NB4 (cell line): ENCODE results near the gene ITGA11.

Source experiments
- CTCF ChIP-seq: IDR thresholded peaks from one replicate; pipeline ENCODE4 v1.5.1; 2012; ENCODE audit warnings: low read depth, low read length
- MYC ChIP-seq: IDR thresholded peaks from 2 replicates; pipeline ENCODE4 v1.6.1; 2011; ENCODE audit warnings: low read depth, low read length
- POLR2A ChIP-seq: IDR thresholded peaks from 2 replicates; pipeline ENCODE4 v1.6.1; 2011; ENCODE audit warnings: mild to moderate bottlenecking; ENCODE audit not compliant: insufficient read length; ENCODE audit errors: extremely low read depth
- TF ChIP-seq, protein P1 (sequence below): IDR thresholded peaks from 2 replicates; pipeline ENCODE4 v1.6.1; 2011; ENCODE audit warnings: low read depth, low read length

GRCh38 chr15:68447976-68448755, 16.2 kb upstream of the ITGA11 start:
- TF ChIP-seq CTCF = no peak
- TF ChIP-seq POLR2A = no peak
- TF ChIP-seq, protein P1, sequence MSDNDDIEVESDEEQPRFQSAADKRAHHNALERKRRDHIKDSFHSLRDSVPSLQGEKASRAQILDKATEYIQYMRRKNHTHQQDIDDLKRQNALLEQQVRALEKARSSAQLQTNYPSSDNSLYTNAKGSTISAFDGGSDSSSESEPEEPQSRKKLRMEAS = no peak
- no peak for TF ChIP-seq MYC
